ENCODE results near the gene CDK5RAP3.

- TF ChIP-seq POLR2A (IDR thresholded peaks at IDR 0.05; ENCODE audit: low read length) (no peak), GATA1 (IDR thresholded peaks at IDR 0.05; ENCODE audit: low read depth, low read length) (no peak)
Observed at GRCh38 chr17:48002916-48003416, 32.1 kb downstream of the CDK5RAP3 start.

Measured in erythroblast (primary cell).